Muscle of leg (tissue), 11 donors: Measurements from ENCODE around the gene NOS1AP. TPM values are rescaled to one million over a fixed set of nuclear protein-coding genes. Genes with fewer than 3 reads are reported as not detected.

Experiments
- DNase-seq: peaks from one replicate; pipeline ENCODE4 v3.0.0; 2013
- H3K27ac ChIP-seq: one replicate; pipeline ENCODE4 v1.5.1; 2013; ENCODE audit warnings: mild to moderate bottlenecking, low read length, control low read depth
- H3K27me3 ChIP-seq: one replicate; pipeline ENCODE4 v1.6.1; 2013; ENCODE audit warnings: low read length; ENCODE audit not compliant: control insufficient read depth, insufficient read depth
- H3K36me3 ChIP-seq: one replicate; pipeline ENCODE4 v1.6.1; 2013; ENCODE audit warnings: low read length; ENCODE audit not compliant: control insufficient read depth, insufficient read depth
- H3K4me1 ChIP-seq: one replicate; pipeline ENCODE4 v1.6.1; 2013; ENCODE audit warnings: low read length; ENCODE audit not compliant: control insufficient read depth, insufficient read depth
- H3K4me3 ChIP-seq: one replicate; pipeline ENCODE4 v1.5.1; 2013; ENCODE audit warnings: low read length, control low read depth
- H3K9me3 ChIP-seq: replicated peaks from 2 replicates; pipeline ENCODE4 v1.6.1; 2013; ENCODE audit warnings: low read depth, low read length; ENCODE audit not compliant: control insufficient read depth
- WGBS: methylation state at CpG from one replicate; pipeline ENCODE4 v1.1.5; 2013; ENCODE audit warnings: missing lambda C conversion rate; ENCODE audit not compliant: insufficient coverage; 5-methylcytosine and 5-hydroxymethylcytosine counted together
- polyA plus RNA-seq, 8 donors: library from polyadenylated mRNA; unstranded; fragments of 120-200 nt; gene quantifications; one replicate each; pipeline versions ENCODE4 v1.2.1 to v1.2.3, GENCODE V29; 2013; ENCODE audit warnings: inconsistent platforms in 1 of 8, low replicate concordance in 1 of 8; ENCODE audit not compliant: insufficient read length in 8 of 8, insufficient read depth in 1 of 8
- total RNA-seq: library from RNA; stranded (reverse); fragments of 120-200 nt; gene quantifications from one replicate; pipeline ENCODE4 v1.2.4, GENCODE V29; 2013

Gene NOS1AP
- total and polyA plus RNA-seq, 9 donors: 0.40 to 1.8 (median 0.88) TPM

GRCh38 chr1:162370721-162371120 lies 301.2 kb downstream of the NOS1AP start:
- Histone ChIP-seq H3K27me3 (no peaks in the 10 kb centered on the region), H3K36me3 (no peaks in the 10 kb centered on the region), H3K4me1 (no peaks in the 10 kb centered on the region), H3K4me3 (no peak overlapping the region), H3K9me3 (no peaks in the 10 kb centered on the region), H3K27ac (no peak overlapping the region)
- DNase-seq: no peak
- whole genome bisulfite sequencing: 83% methylated on average over 1 of the region's 3 CpGs

GRCh38 chr1:162371611-162372010 lies 302.1 kb downstream of the NOS1AP start:
- Histone ChIP-seq H3K27me3 (no peaks in the 10 kb centered on the region), H3K4me3 (no peak overlapping the region), H3K27ac (no peak overlapping the region), H3K9me3 (no peaks in the 10 kb centered on the region), H3K4me1 (no peaks in the 10 kb centered on the region), H3K36me3 (no peaks in the 10 kb centered on the region)
- WGBS: no CpG with 5 or more reads among the region's 6 CpGs
- DNase-seq: no peak

DNA sequence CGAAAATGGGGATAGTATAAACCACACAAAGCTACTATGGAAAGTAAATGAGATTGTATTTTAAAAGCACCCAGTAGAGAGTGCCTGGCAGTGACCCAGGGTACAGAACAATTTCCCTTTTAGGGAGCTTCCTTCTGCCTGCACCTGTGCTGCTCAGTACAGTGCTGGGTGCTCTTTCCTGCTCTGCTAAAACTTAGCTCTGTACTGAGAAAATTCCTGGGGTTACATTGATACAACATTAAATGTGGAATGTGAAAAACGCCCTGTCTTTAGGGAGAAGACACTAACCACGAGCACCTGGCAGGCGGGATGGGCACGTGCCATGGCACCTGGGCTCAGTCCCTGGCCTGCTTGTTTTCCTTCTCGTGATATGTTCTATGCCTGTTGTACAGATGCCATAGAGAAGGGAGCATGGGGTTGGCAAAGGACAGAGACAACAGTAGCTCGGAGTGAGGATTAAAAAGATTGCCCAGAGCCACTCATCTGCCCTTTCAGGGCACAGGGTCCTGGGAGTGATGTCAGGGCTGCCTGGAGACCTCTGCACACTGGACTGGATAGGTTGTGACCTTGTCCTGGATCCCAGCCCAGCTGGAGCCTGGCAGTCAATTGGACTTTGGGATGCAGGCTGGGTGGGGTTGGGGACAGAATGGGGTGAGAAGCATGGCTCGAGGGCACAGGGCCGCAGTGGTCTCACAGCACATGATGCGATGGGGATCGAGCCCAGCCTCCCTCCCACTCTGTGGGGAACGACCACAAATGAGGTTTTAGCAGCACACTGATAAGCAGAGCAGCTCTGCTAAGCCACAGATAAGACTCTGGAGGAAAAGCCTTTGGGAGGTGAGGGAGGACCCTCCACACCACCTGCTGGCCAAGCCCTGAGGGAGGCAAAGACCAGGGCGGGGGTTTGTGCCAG lies 302.9 kb downstream of the NOS1AP start:
- Histone ChIP-seq H3K27me3 (no peaks in the 10 kb centered on the region), H3K4me1 (no peaks in the 10 kb centered on the region), H3K9me3 (no peaks in the 10 kb centered on the region), H3K4me3 (no peak overlapping the region), H3K36me3 (no peaks in the 10 kb centered on the region), H3K27ac (no peak overlapping the region)
- 78% methylated on average over 8 of the region's 13 CpGs for WGBS
- DNase-seq: no peak

- no peaks in the 10 kb centered on the region for H3K4me1 ChIP-seq
Observed at GRCh38 chr1:162373072-162373427, 303.6 kb downstream of the NOS1AP start.

DNA sequence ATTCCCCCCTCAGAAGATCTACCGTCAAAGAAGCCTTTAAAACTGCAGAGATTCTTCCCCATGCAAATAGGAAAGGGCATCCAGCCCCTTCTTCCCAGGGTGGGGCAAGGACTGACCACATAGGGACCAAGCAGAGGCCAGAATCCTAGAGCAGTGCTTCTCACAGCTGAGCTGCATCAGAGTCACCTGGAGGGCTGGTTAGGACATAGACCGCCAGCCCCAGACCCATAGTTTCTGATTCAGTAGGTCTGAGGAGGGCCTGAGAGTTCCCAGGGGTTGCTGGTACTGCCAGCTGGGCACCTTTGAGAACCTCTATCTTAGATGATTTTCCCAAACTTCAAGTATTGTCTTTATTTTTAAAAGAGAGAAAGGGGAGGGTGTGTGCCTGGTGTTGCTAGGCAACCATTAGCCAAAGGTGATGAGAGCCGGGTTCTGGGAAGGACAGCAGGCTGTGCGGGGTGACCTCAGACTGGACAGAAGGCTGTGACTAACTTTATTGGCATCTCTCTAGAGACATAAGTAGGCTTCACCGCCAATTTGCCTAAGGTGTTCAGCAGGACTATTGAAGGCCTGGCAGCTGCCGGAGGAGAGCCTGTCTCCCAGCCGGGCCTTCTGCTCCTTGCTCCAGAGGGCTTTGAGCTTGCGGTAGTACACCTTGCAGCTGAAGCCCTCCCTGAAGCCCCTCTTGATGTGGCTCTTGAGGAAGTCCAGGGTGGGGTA lies 304.2 kb downstream of the NOS1AP start:
- 75% methylated on average over 8 of the region's 8 CpGs for whole genome bisulfite sequencing
- Histone ChIP-seq H3K27ac (no peak overlapping the region), H3K27me3 (no peaks in the 10 kb centered on the region), H3K9me3 (no peaks in the 10 kb centered on the region), H3K4me1 (no peaks in the 10 kb centered on the region), H3K4me3 (no peak overlapping the region), H3K36me3 (no peaks in the 10 kb centered on the region)
- no peak for DNase-seq

More at GRCh38 chr1:162373072-162373427, 303.6 kb downstream of the NOS1AP start:
- H3K27me3 ChIP-seq: no peaks in the 10 kb centered on the region
- H3K4me3 ChIP-seq: no peak overlapping the region
- WGBS: no CpG with 5 or more reads among the region's 1 CpG
- no peak for DNase-seq
- no peaks in the 10 kb centered on the region for H3K9me3 ChIP-seq
- no peaks in the 10 kb centered on the region for H3K36me3 ChIP-seq
- H3K27ac ChIP-seq: no peak overlapping the region

DNA sequence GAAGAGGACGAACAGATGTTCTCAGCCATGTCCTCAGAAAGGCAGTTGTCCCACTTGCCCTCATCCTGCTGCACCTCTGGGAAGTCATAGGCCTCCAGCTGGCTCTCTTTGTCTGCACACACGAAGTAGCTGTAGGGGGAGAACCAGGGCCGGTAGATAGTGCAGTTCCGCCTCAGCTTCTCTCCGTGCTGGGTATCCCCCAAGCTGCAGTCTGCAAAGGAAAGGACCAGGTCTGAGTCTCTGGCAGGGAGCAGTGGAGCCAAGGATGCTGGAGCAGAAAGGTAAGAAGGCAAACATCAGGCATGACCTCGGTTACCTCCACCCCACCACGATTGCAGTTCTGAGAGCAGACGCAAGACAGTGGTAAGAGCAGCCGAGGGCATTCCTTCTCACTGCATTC lies 304.9 kb downstream of the NOS1AP start:
- Histone ChIP-seq H3K27me3 (no peaks in the 10 kb centered on the region), H3K4me3 (no peak overlapping the region), H3K27ac (no peak overlapping the region), H3K36me3 (no peaks in the 10 kb centered on the region), H3K9me3 (no peaks in the 10 kb centered on the region), H3K4me1 (no peaks in the 10 kb centered on the region)
- no peak for DNase-seq
- 78% methylated on average over 4 of the region's 9 CpGs for WGBS

- 100% methylated on average over 1 of the region's 8 CpGs for WGBS
- DNase-seq: no peak
Observed at GRCh38 chr1:162375463-162375862, 306.0 kb downstream of the NOS1AP start.

DNA sequence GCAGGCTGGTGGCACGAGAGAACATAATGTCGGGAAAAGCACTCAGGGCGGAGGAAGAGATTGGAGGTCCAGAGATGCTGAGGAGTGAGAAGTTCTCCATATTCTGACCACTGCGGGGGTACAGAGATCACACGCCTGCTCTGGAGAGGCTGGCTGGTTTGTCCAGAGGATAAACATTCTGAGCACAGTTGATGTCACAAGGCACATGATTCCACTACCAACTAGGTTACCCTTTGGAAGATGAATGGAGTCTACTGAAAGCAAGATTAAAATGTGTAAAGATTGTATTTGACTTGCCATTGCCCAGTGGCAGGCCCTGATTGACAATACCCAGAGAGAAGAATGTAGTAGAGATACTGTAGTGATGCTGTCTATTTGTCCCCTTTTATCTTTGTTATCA lies 307.2 kb downstream of the NOS1AP start, which contains the start of gene SPATA46:
SPATA46 (minus strand) TSS at position 164 of the 400 bp plus-strand sequence; CDS start at position 100, 64 bp downstream.
- no peak within 1 kb of the TSS for H3K27ac ChIP-seq
- no peaks in the 10 kb centered on the region for H3K4me1 ChIP-seq
- H3K36me3 ChIP-seq: no peaks in the 10 kb centered on the region
- no peak within 1 kb of the TSS for H3K4me3 ChIP-seq
- H3K9me3 ChIP-seq: no peaks in the 10 kb centered on the region
- no peak for DNase-seq
- 90% methylated on average over 3 of the region's 5 CpGs for WGBS
- H3K27me3 ChIP-seq: no peaks in the 10 kb centered on the region

More at GRCh38 chr1:162375463-162375862, 306.0 kb downstream of the NOS1AP start:
- Histone ChIP-seq H3K36me3 (no peaks in the 10 kb centered on the region), H3K4me1 (no peaks in the 10 kb centered on the region), H3K27me3 (no peaks in the 10 kb centered on the region), H3K27ac (no peak overlapping the region), H3K9me3 (no peaks in the 10 kb centered on the region), H3K4me3 (no peak overlapping the region)

DNA sequence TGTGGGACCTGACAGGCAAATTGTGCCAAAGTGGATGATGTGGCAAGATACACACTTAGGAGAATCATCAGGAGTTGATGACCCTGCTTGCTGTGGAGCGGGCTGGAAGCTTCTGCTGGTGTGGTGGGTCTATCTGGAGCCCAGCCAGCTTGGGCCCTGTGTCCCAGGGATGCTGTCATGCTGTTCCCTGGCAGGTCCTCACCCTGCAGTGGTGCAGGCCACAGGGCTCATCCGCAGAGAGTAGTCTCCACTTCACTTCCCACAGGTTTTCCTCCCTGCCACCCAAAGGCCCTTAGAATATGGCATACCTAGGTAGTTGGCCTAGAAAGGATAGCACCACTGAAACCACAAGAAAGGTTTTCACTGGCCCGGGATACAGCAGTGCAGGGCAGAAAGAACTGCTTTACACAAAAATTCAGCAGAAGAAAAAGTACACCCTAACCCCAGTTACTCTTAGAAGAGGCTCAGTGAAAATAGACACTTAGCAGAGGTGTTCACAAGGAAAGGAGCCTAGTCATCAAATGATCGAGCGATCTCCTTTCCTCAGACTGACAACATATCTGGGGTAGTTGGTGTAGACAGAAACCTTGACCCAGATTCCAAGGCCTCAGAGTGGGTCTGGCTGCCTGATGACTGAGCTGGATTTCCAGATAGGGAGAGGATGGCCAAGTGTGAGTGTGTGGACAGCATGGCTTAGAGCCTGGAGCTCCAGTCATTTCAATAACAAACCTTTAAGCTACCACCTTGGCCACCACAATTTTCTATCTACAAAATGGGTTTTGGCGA lies 310.8 kb downstream of the NOS1AP start:
- H3K36me3 ChIP-seq: no peaks in the 10 kb centered on the region
- 80% methylated on average over 1 of the region's 6 CpGs for WGBS
- no peak for DNase-seq
- no peaks in the 10 kb centered on the region for H3K27me3 ChIP-seq
- no peaks in the 10 kb centered on the region for H3K4me1 ChIP-seq
- H3K4me3 ChIP-seq: no peak overlapping the region
- H3K27ac ChIP-seq: no peak overlapping the region
- H3K9me3 ChIP-seq: no peaks in the 10 kb centered on the region

- DNase-seq: no peak
- Histone ChIP-seq H3K36me3 (no peaks in the 10 kb centered on the region), H3K9me3 (no peaks in the 10 kb centered on the region), H3K4me3 (no peak within 1 kb of the TSS), H3K27ac (no peak within 1 kb of the TSS), H3K27me3 (no peaks in the 10 kb centered on the region), H3K4me1 (no peaks in the 10 kb centered on the region)
- 75% methylated on average over 2 of the region's 3 CpGs for WGBS
Observed at GRCh38 chr1:162381383-162381782, 311.9 kb downstream of the NOS1AP start, which contains the start of gene C1orf226. Gene C1orf226 (plus strand): TSS chr1:162381728. CDS start chr1:162381902, 174 bp downstream.
